HepG2 (cell line): ENCODE measurements around the gene CISH.

Experiments
- CTCF ChIP-seq: sonication (generic); formaldehyde crosslinking; IDR thresholded peaks from 2 replicates; pipeline ENCODE4 v1.5.0; 2020; ENCODE audit warnings: mild to moderate bottlenecking, missing genetic modification reagents, moderate library complexity
- HOXA9 ChIP-seq: sonication (generic); formaldehyde crosslinking; IDR thresholded peaks from 2 replicates; pipeline ENCODE4 v1.8.1; 2022; ENCODE audit warnings: missing genetic modification reagents, mild to moderate bottlenecking, moderate library complexity, borderline replicate concordance
- POLR2G ChIP-seq: fragments of 200-400 bp; formaldehyde crosslinking; IDR thresholded peaks from 2 replicates; pipeline ENCODE4 v1.6.1; 2018; ENCODE audit warnings: mild to moderate bottlenecking, low read depth, low read length, moderate library complexity
- STAT5B ChIP-seq: sonication (generic); formaldehyde crosslinking; IDR thresholded peaks from 2 replicates; pipeline ENCODE4 v1.4.0; 2020; ENCODE audit warnings: missing genetic modification reagents
- STAT6 ChIP-seq: sonication (generic); formaldehyde crosslinking; IDR thresholded peaks from 2 replicates; pipeline ENCODE4 v1.4.0; 2020; ENCODE audit warnings: missing genetic modification reagents, mild to moderate bottlenecking, borderline replicate concordance
- ZNF256 ChIP-seq: sonication (generic); formaldehyde crosslinking; conservative IDR thresholded peaks from 2 replicates; pipeline ENCODE4 v1.4.0; 2020; ENCODE audit warnings: missing genetic modification reagents

GRCh38 chr3:50648944-50649343 is 37.4 kb upstream of the CISH start:
- TF ChIP-seq STAT5B (CRISPR knock-in tag) (no peak), POLR2G (no peak), HOXA9 (no peak), CTCF (CRISPR knock-in tag) (no peak), STAT6 (no peak), ZNF256 (CRISPR knock-in tag) (no peak)
